Thoracic aorta (tissue), 2 donors: Measurements from ENCODE around the gene LDLRAD4. TPM values are rescaled to one million over a fixed set of nuclear protein-coding genes. Genes with fewer than 3 reads are reported as not detected.

Experiments
- ATAC-seq: fragments of 150-250 bp; one replicate; pipeline ENCODE4 v1.8.0; 2017; ENCODE audit warnings: low read depth; ENCODE audit not compliant: insufficient number of reproducible peaks, low FRiP score
- DNase-seq: peaks from one replicate; pipeline ENCODE4 v3.0.0-alpha.2; 2020; ENCODE audit warnings: low spot score
- H3K27ac ChIP-seq, 2 donors: fragments of 200-600 bp; sonication (generic); 1 replicate in 1 of 2; 2 replicates in 1 of 2; pipeline ENCODE4 v1.5.1; 2016; ENCODE audit warnings: mild to moderate bottlenecking in 2 of 2, moderate library complexity in 2 of 2
- H3K27me3 ChIP-seq: fragments of 200-600 bp; sonication (generic); replicated peaks from 2 replicates; pipeline ENCODE4 v1.6.0; 2016; ENCODE audit warnings: mild to moderate bottlenecking; ENCODE audit not compliant: insufficient read depth
- H3K36me3 ChIP-seq: fragments of 200-600 bp; sonication (generic); one replicate; pipeline ENCODE4 v1.5.1; 2016
- H3K4me1 ChIP-seq, 2 donors: fragments of 200-600 bp; sonication (generic); 1 replicate in 1 of 2; 2 replicates in 1 of 2; pipeline versions ENCODE4 v1.5.1 to v1.6.0; 2016; ENCODE audit warnings: low read depth in 2 of 2, mild to moderate bottlenecking in 1 of 2; ENCODE audit not compliant: control insufficient read depth in 1 of 2
- H3K4me3 ChIP-seq: fragments of 200-600 bp; sonication (generic); 2 replicates; pipeline ENCODE4 v1.5.1; 2016; ENCODE audit warnings: mild to moderate bottlenecking
- H3K9me3 ChIP-seq: fragments of 200-600 bp; sonication (generic); 2 replicates; pipeline ENCODE4 v1.5.1; 2016
- total RNA-seq, 2 donors: library from RNA; depleted of rRNA; stranded (reverse); fragments of >200 nt; gene quantifications; one replicate each; pipeline versions ENCODE4 v1.1.0 to v1.2.3, GENCODE V29; 2016
- TF ChIP-seq, protein P1 (sequence below): fragments of 200-600 bp; sonication (generic); IDR thresholded peaks from one replicate; pipeline ENCODE4 v1.5.1; 2019; ENCODE audit warnings: antibody characterized with exemption

Gene LDLRAD4
- total RNA-seq, 2 donors from 2014 or later: 98.4 to 135 TPM

DNA sequence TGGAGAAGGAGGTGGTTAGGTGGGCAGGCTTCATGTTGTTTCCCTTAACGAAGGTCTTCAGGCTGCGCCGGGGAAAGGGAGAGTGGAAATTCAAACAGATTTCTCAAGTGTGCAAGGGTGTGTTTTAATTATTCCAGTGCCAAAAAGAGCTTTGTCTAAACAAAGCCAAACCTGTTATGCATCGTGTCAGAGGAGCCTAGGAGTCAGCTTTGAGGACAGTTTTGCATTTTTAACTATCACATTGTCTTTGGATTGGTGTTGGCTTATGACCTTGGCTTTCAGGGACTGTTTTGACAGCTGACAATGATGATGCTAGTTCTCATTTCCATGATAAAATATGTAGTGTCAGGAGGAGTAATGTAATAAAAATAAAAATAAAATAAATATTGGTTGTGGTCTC, 144.8 kb downstream of the LDLRAD4 start:
- no peak for DNase-seq

DNA sequence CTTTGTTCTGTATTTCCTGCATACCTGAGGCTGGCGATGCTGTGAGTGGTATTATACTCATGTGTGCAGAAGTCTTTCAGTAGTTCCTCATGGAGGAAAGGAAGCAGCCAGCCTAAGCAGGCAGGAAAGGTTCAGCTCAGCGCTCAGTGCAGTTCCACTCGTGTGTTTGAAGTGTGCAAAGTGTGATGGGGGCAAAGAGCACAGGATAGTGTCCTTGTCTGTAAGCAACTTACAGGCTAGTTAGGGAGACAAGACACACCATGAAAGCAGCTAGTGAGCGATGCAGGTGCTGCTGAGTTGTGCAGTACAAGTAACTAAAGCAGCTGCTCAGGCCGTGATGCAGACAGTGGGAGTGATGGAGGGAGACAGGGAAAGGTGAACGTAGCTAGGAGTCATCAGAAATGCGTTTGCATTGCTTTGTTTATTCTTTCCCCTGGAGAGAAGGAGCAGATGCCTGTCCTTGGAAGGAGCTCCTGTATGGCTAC, 146.2 kb downstream of the LDLRAD4 start:
- TF ChIP-seq, protein P1, sequence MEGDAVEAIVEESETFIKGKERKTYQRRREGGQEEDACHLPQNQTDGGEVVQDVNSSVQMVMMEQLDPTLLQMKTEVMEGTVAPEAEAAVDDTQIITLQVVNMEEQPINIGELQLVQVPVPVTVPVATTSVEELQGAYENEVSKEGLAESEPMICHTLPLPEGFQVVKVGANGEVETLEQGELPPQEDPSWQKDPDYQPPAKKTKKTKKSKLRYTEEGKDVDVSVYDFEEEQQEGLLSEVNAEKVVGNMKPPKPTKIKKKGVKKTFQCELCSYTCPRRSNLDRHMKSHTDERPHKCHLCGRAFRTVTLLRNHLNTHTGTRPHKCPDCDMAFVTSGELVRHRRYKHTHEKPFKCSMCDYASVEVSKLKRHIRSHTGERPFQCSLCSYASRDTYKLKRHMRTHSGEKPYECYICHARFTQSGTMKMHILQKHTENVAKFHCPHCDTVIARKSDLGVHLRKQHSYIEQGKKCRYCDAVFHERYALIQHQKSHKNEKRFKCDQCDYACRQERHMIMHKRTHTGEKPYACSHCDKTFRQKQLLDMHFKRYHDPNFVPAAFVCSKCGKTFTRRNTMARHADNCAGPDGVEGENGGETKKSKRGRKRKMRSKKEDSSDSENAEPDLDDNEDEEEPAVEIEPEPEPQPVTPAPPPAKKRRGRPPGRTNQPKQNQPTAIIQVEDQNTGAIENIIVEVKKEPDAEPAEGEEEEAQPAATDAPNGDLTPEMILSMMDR: no peak
- DNase-seq (no peak), ATAC-seq (no peak)
- no peak overlapping the region for H3K4me3 ChIP-seq
- no peaks in the 10 kb centered on the region for H3K9me3 ChIP-seq
- no peaks in the 10 kb centered on the region for H3K27me3 ChIP-seq
- H3K4me1 ChIP-seq: no peaks in the 10 kb centered on the region
- H3K27ac ChIP-seq: no peak overlapping the region
- no peaks in the 10 kb centered on the region for H3K36me3 ChIP-seq

More for the DNA sequence above, 144.8 kb downstream of the LDLRAD4 start:
- H3K27ac ChIP-seq: no peak overlapping the region
- no peak for ATAC-seq
- H3K4me3 ChIP-seq: no peak overlapping the region
- H3K9me3 ChIP-seq: no peaks in the 10 kb centered on the region
- TF ChIP-seq, protein P1: no peak
- H3K36me3 ChIP-seq: no peaks in the 10 kb centered on the region
- no peaks in the 10 kb centered on the region for H3K27me3 ChIP-seq
- peaks cover 0 to 6% of the 10 kb centered on the region in 2 donors for H3K4me1 ChIP-seq

DNA sequence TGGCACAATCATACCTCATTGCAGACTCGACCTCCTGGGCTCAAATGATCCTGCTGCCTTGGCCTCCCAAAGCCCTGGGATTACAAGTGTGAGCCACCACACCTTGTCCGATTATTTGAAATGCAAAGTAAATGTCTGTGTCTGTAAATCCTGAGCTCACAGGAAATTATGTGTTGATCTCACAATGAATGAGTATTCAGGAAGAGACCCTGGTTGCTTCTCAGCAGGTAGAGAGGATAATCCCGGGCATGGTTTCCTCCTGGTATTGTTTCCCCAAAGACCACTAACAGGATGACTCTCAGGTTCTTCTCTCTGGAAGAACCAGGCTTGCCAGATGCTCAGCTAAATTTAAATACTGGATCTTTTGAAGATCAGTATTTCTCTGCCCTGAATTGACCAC, 147.6 kb downstream of the LDLRAD4 start:
- H3K27ac ChIP-seq: no peak overlapping the region
- no peaks in the 10 kb centered on the region for H3K36me3 ChIP-seq
- no peaks in the 10 kb centered on the region for H3K27me3 ChIP-seq
- DNase-seq (no peak), ATAC-seq (no peak)
- H3K4me1 ChIP-seq: no peaks in the 10 kb centered on the region
- no peak overlapping the region for H3K4me3 ChIP-seq
- TF ChIP-seq, protein P1: no peak
- H3K9me3 ChIP-seq: no peaks in the 10 kb centered on the region

DNA sequence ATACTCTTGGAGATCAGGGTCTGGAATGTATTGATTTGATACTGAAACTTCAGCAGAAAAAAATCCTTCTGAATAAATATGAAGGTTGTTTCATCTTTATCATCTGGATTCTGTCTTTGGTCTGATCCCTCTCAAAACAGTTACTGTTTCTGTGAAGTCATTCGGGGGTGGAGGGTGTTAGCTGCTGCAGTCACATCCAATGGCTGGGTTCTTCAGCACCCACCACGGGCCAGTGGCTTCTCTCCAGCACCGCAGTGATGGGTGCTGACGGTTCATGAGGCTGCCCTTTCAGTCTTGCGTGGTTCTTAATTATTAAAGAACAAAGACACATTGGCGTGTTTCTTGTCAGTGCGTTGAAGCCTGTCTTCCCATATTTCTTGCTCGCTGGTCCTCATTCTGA, 148.0 kb downstream of the LDLRAD4 start:
- no peak for DNase-seq
- Histone ChIP-seq H3K4me1 (no peaks in the 10 kb centered on the region), H3K9me3 (no peaks in the 10 kb centered on the region), H3K36me3 (no peaks in the 10 kb centered on the region), H3K27ac (no peak overlapping the region), H3K27me3 (no peaks in the 10 kb centered on the region), H3K4me3 (no peak overlapping the region)
- ATAC-seq: no peak
- TF ChIP-seq, protein P1: no peak

DNA sequence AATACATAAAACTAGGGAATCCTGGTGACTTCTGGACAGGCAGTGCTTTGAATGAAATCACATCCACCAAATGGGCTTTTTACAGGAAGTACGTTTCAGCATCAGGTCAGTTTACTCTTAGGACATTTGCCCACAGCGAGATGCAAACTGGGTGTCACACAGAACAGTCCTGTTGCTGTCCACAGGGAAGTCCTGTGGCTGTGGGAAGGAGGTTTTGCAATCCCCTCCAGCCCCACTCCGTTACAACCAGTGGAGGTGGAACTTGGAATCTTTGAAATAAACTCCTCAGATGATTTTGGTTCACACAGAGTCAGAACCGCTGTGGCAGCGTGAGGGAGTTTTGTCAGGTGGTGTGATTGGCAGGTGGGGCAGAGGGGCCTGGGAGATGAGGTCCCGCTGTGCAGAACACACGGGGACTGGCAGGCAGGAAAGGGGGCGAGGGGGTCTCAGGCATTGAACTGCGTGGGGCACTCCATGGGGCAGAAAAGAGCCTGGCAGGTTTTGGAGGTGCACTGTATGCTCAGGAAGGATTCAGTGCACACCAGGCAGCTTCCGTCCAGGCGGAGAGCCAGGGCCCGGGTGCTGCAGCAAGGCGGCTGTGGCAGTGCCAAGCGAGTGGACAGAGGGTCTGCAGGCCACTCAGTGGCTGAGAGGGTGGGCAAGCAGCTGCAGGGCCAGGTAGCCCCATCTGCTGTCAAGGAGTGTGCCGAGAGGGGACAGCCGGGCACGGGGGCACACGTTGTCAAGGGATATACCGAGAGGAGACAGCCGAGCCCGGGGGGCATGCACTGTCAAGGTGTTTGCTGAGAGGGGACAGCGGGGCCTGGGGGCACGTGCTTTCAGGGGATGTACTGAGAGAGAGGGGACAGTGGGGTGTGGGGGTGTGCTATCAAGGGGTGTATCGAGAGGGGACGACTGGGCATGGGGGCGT, 148.7 kb downstream of the LDLRAD4 start:
- Histone ChIP-seq H3K4me3 (no peak overlapping the region), H3K27me3 (no peaks in the 10 kb centered on the region), H3K4me1 (peaks cover 0 to 2% of the 10 kb centered on the region in 2 donors), H3K36me3 (no peaks in the 10 kb centered on the region), H3K9me3 (no peaks in the 10 kb centered on the region), H3K27ac (no peak overlapping the region)
- no peak for DNase-seq
- no peak for ATAC-seq
- TF ChIP-seq, protein P1: no peak
